Measurements from ENCODE around the gene RASSF3. TPM values are rescaled to one million over a fixed set of nuclear protein-coding genes. Genes with fewer than 3 reads are reported as not detected.

The RASSF3 gene
- total RNA-seq, 1 experiment from 2014 or later = 162 TPM

- Mint-ChIP-seq H3K9me3 (ENCODE audit: low read depth, unreplicated experiment) (no peaks in the 10 kb centered on the region), H3K27me3 (ENCODE audit: unreplicated experiment) (no peaks in the 10 kb centered on the region), H3K27ac (ENCODE audit: unreplicated experiment) (no peak overlapping the region), H3K4me3 (ENCODE audit: low read depth, unreplicated experiment) (no peak overlapping the region), H3K36me3 (ENCODE audit: insufficient read depth, unreplicated experiment) (no peaks in the 10 kb centered on the region), H3K4me1 (ENCODE audit: low read depth, unreplicated experiment) (peaks cover 28% of the 10 kb centered on the region)
- no peak for TF ChIP-seq CTCF (IDR thresholded peaks at IDR 0.05; ENCODE audit: unreplicated experiment)
- DNase-seq = no peak
- intact Hi-C loops (cut with micrococcal nuclease; ENCODE audit: unreplicated experiment) = no loop called here
- CTCF ChIA-PET = no interaction called here
- no TSS peak for BruUV-seq (replicated peaks)
These were observed 38.9 kb upstream of the RASSF3 start for GRCh38 chr12:64571411-64571810.

- Mint-ChIP-seq H3K36me3 (ENCODE audit: insufficient read depth, unreplicated experiment) (no peaks in the 10 kb centered on the region), H3K4me1 (ENCODE audit: low read depth, unreplicated experiment) (peaks cover 20% of the 10 kb centered on the region), H3K9me3 (ENCODE audit: low read depth, unreplicated experiment) (no peaks in the 10 kb centered on the region), H3K27me3 (ENCODE audit: unreplicated experiment) (no peaks in the 10 kb centered on the region), H3K4me3 (ENCODE audit: low read depth, unreplicated experiment) (no peak overlapping the region), H3K27ac (ENCODE audit: unreplicated experiment) (no peak overlapping the region)
- no peak for DNase-seq
- intact Hi-C loops (cut with micrococcal nuclease; ENCODE audit: unreplicated experiment) = no loop called here
- no peak for TF ChIP-seq CTCF (IDR thresholded peaks at IDR 0.05; ENCODE audit: unreplicated experiment)
- CTCF ChIA-PET = interaction anchor here (0.6 kb wide), 1 partner anchor 70 kb away, joined by 4 read pairs; no protein-coding TSS in a partner anchor
- no TSS peak for BruUV-seq (replicated peaks)
These were observed 38.1 kb upstream of the RASSF3 start for GRCh38 chr12:64572241-64572640.

GRCh38 chr12:64574837-64575236 lies 35.5 kb upstream of the RASSF3 start:
- Mint-ChIP-seq H3K4me1 (ENCODE audit: low read depth, unreplicated experiment) (no peaks in the 10 kb centered on the region), H3K4me3 (ENCODE audit: low read depth, unreplicated experiment) (no peak overlapping the region), H3K9me3 (ENCODE audit: low read depth, unreplicated experiment) (no peaks in the 10 kb centered on the region), H3K36me3 (ENCODE audit: insufficient read depth, unreplicated experiment) (no peaks in the 10 kb centered on the region), H3K27ac (ENCODE audit: unreplicated experiment) (no peak overlapping the region), H3K27me3 (ENCODE audit: unreplicated experiment) (no peaks in the 10 kb centered on the region)
- no TSS peak for BruUV-seq (replicated peaks)
- no peak for DNase-seq
- CTCF ChIA-PET = interaction anchor here (0.9 kb wide), 1 partner anchor 40 kb away, joined by 6 read pairs; no protein-coding TSS in a partner anchor
- TF ChIP-seq CTCF (IDR thresholded peaks at IDR 0.05; ENCODE audit: unreplicated experiment) = no peak
- intact Hi-C loops (cut with micrococcal nuclease; ENCODE audit: unreplicated experiment) = no loop called here

GRCh38 chr12:64577046-64577445 lies 33.2 kb upstream of the RASSF3 start:
- no peaks in the 10 kb centered on the region for H3K36me3 Mint-ChIP-seq (ENCODE audit: insufficient read depth, unreplicated experiment)
- no peak for DNase-seq

More at GRCh38 chr12:64577046-64577445, 33.2 kb upstream of the RASSF3 start:
- intact Hi-C loops (cut with micrococcal nuclease; ENCODE audit: unreplicated experiment) = no loop called here
- no peak for TF ChIP-seq CTCF (IDR thresholded peaks at IDR 0.05; ENCODE audit: unreplicated experiment)
- no TSS peak for BruUV-seq (replicated peaks)
- Mint-ChIP-seq H3K4me1 (ENCODE audit: low read depth, unreplicated experiment) (no peaks in the 10 kb centered on the region), H3K9me3 (ENCODE audit: low read depth, unreplicated experiment) (no peaks in the 10 kb centered on the region), H3K4me3 (ENCODE audit: low read depth, unreplicated experiment) (no peak overlapping the region), H3K27ac (ENCODE audit: unreplicated experiment) (no peak overlapping the region), H3K27me3 (ENCODE audit: unreplicated experiment) (peaks cover 3% of the 10 kb centered on the region)
- CTCF ChIA-PET = no interaction called here
